ENCODE data around the gene ELFN1. TPM values are rescaled to one million over a fixed set of nuclear protein-coding genes. Genes with fewer than 3 reads are reported as not detected.

ELFN1 gene
- total RNA-seq, 2 experiments from 2014 or later, result 0.20 to 0.36 TPM

DNA sequence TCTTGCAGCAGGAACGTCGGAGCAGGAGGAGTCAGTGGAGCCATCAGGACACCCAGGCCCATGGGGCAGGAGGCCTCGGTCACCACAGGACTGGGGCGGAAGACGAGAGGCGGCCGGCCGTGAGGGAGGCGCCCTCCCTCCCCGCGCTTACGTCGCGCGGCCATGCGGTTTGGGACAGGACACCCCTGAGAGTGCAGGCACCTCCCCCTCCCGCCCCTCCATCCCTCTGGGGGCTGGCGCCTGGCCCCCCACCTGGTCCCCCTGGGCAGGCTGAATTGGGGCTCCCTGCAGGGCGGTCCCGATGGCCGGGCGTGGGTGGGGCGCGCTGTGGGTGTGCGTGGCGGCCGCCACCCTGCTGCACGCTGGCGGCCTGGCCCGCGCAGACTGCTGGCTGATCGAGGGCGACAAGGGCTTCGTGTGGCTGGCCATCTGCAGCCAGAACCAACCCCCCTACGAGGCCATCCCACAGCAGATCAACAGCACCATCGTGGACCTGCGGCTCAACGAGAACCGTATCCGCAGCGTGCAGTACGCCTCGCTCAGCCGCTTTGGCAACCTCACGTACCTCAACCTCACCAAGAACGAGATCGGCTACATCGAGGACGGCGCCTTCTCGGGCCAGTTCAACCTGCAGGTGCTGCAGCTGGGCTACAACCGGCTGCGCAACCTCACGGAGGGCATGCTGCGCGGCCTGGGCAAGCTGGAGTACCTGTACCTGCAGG lies 74.4 kb downstream of the ELFN1 start:
- TF ChIP-seq, protein P1, sequence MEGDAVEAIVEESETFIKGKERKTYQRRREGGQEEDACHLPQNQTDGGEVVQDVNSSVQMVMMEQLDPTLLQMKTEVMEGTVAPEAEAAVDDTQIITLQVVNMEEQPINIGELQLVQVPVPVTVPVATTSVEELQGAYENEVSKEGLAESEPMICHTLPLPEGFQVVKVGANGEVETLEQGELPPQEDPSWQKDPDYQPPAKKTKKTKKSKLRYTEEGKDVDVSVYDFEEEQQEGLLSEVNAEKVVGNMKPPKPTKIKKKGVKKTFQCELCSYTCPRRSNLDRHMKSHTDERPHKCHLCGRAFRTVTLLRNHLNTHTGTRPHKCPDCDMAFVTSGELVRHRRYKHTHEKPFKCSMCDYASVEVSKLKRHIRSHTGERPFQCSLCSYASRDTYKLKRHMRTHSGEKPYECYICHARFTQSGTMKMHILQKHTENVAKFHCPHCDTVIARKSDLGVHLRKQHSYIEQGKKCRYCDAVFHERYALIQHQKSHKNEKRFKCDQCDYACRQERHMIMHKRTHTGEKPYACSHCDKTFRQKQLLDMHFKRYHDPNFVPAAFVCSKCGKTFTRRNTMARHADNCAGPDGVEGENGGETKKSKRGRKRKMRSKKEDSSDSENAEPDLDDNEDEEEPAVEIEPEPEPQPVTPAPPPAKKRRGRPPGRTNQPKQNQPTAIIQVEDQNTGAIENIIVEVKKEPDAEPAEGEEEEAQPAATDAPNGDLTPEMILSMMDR (IDR thresholded peaks at IDR 0.05), result no peak
- intact Hi-C loops (cut with micrococcal nuclease), result no loop called here
- Mint-ChIP-seq H3K4me1 (ENCODE audit: low read depth) (peaks cover 21% of the 10 kb centered on the region), H3K27ac (no peak overlapping the region), H3K36me3 (ENCODE audit: low read depth) (no peaks in the 10 kb centered on the region), H3K4me3 (no peak overlapping the region), H3K9me3 (no peaks in the 10 kb centered on the region), H3K27me3 (no peaks in the 10 kb centered on the region)
- ATAC-seq (no peak), DNase-seq (no peak)
- ChIA-PET POLR2A (no interaction called here), CTCF (no interaction called here)

- POLR2A ChIA-PET, result no interaction called here
- CTCF ChIA-PET, result no interaction called here
Measured at GRCh38 chr7:1745018-1745532, 75.0 kb downstream of the ELFN1 start.

DNA sequence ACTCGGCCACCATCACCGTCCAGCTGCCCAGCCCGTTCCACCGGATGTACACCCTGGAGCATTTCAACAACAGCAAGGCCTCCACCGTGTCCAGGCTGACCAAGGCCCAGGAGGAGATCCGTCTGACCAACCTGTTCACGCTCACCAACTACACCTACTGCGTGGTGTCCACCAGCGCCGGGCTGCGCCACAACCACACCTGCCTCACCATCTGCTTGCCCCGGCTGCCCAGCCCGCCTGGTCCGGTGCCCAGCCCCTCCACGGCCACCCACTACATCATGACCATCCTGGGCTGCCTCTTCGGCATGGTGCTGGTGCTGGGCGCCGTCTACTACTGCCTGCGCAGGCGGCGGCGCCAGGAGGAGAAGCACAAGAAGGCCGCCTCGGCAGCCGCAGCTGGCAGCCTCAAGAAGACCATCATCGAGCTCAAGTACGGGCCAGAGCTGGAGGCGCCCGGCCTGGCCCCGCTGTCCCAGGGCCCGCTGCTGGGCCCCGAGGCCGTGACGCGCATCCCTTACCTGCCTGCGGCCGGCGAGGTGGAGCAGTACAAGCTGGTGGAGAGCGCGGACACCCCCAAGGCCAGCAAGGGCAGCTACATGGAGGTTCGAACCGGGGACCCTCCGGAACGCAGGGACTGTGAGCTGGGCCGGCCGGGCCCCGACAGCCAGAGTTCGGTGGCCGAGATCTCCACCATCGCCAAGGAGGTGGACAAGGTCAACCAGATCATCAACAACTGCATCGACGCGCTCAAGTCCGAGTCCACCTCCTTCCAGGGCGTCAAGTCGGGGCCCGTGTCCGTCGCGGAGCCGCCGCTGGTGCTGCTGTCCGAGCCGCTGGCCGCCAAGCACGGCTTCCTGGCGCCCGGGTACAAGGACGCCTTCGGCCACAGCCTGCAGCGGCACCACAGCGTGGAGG lies 75.8 kb downstream of the ELFN1 start:
- POLR2A ChIA-PET, result interaction anchor here (0.8 kb wide), 1 partner anchor 374 kb away, joined by 3 read pairs; no protein-coding TSS in a partner anchor

More at GRCh38 chr7:1745018-1745532, 75.0 kb downstream of the ELFN1 start:
- Mint-ChIP-seq H3K4me3 (no peak overlapping the region), H3K27ac (no peak overlapping the region), H3K9me3 (no peaks in the 10 kb centered on the region), H3K4me1 (ENCODE audit: low read depth) (peaks cover 21% of the 10 kb centered on the region), H3K36me3 (ENCODE audit: low read depth) (no peaks in the 10 kb centered on the region), H3K27me3 (no peaks in the 10 kb centered on the region)
- TF ChIP-seq, protein P1 (IDR thresholded peaks at IDR 0.05), result no peak
- DNase-seq (no peak), ATAC-seq (no peak)
- intact Hi-C loops (cut with micrococcal nuclease), result no loop called here

DNA sequence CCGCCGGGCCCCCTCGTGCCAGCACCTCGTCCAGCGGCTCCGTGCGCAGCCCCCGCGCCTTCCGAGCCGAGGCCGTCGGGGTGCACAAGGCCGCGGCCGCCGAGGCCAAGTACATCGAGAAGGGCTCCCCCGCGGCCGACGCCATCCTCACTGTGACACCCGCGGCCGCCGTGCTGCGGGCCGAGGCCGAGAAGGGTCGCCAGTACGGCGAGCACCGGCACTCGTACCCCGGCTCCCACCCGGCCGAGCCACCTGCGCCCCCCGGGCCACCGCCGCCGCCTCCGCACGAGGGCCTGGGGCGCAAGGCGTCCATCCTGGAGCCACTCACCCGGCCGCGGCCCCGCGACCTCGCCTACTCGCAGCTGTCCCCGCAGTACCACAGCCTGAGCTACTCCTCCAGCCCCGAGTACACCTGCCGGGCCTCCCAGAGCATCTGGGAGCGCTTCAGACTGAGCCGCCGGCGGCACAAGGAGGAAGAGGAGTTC lies 76.5 kb downstream of the ELFN1 start:
- TF ChIP-seq, protein P1 (IDR thresholded peaks at IDR 0.05), result no peak
- Mint-ChIP-seq H3K4me1 (ENCODE audit: low read depth) (peaks cover 18% of the 10 kb centered on the region), H3K4me3 (no peak overlapping the region), H3K27ac (no peak overlapping the region), H3K27me3 (no peaks in the 10 kb centered on the region), H3K36me3 (ENCODE audit: low read depth) (no peaks in the 10 kb centered on the region), H3K9me3 (no peaks in the 10 kb centered on the region)
- DNase-seq, result no peak
- POLR2A ChIA-PET, result interaction anchor here (0.8 kb wide), 1 partner anchor 373 kb away, joined by 3 read pairs; no protein-coding TSS in a partner anchor
- no peak for ATAC-seq
- intact Hi-C loops (cut with micrococcal nuclease), result no loop called here
- CTCF ChIA-PET, result no interaction called here

More for the DNA sequence above, 75.8 kb downstream of the ELFN1 start:
- Mint-ChIP-seq H3K4me3 (no peak overlapping the region), H3K27ac (no peak overlapping the region), H3K36me3 (ENCODE audit: low read depth) (no peaks in the 10 kb centered on the region), H3K27me3 (no peaks in the 10 kb centered on the region), H3K4me1 (ENCODE audit: low read depth) (peaks cover 21% of the 10 kb centered on the region), H3K9me3 (no peaks in the 10 kb centered on the region)
- intact Hi-C loops (cut with micrococcal nuclease), result no loop called here
- ATAC-seq, result no peak
- CTCF ChIA-PET, result no interaction called here
- no peak for DNase-seq
- TF ChIP-seq, protein P1 (IDR thresholded peaks at IDR 0.05), result no peak

Data from activated CD8-positive, alpha-beta T cell treated with anti-CD3 and anti-CD28 coated beads for 36 hours (primary cell).